Mesendoderm (in vitro differentiated cells): ENCODE data around the gene PKHD1.
A peak's percentile ranks its signal among the peaks of the same experiment; 100 is the strongest.

Source experiments
- DNase-seq: peaks from one replicate; pipeline ENCODE4 v3.0.0; 2013
- H2AK5ac ChIP-seq: 2 replicates; pipeline ENCODE4 v1.6.1; 2013; ENCODE audit warnings: low read length, inconsistent platforms
- H2BK120ac ChIP-seq: 2 replicates; pipeline ENCODE4 v1.6.1; 2013; ENCODE audit warnings: low read depth, mild to moderate bottlenecking, low read length, moderate library complexity, mixed read lengths
- H2BK15ac ChIP-seq: replicated peaks from 2 replicates; pipeline ENCODE4 v1.6.1; 2013; ENCODE audit warnings: low read depth, mild to moderate bottlenecking, moderate library complexity
- H2BK5ac ChIP-seq: 2 replicates; pipeline ENCODE4 v1.6.1; 2013; ENCODE audit warnings: low read length, inconsistent platforms
- H3K18ac ChIP-seq: 2 replicates; pipeline ENCODE4 v1.6.1; 2013; ENCODE audit warnings: mild to moderate bottlenecking, low read length, mixed read lengths
- H3K23ac ChIP-seq: one replicate; pipeline ENCODE4 v1.6.1; 2013; ENCODE audit warnings: low read length
- H3K27ac ChIP-seq: 2 replicates; pipeline ENCODE4 v1.5.1; 2013; ENCODE audit warnings: low read depth, mild to moderate bottlenecking, inconsistent platforms, low read length, moderate library complexity
- H3K27me3 ChIP-seq: 2 replicates; pipeline ENCODE4 v1.6.1; 2013; ENCODE audit warnings: low read length, control low read depth, mild to moderate bottlenecking, inconsistent platforms; ENCODE audit not compliant: insufficient read depth, poor library complexity
- H3K36me3 ChIP-seq: 2 replicates; pipeline ENCODE4 v1.6.1; 2013; ENCODE audit warnings: low read length, inconsistent platforms; ENCODE audit not compliant: control insufficient read depth, insufficient read depth
- H3K4ac ChIP-seq: one replicate; pipeline ENCODE4 v1.6.1; 2013; ENCODE audit warnings: low read depth, mild to moderate bottlenecking, low read length, moderate library complexity
- H3K4me1 ChIP-seq: 2 replicates; pipeline ENCODE4 v1.6.1; 2013; ENCODE audit warnings: low read depth, low read length, inconsistent platforms; ENCODE audit not compliant: control insufficient read depth
- H3K4me2 ChIP-seq: 2 replicates; pipeline ENCODE4 v1.6.1; 2013; ENCODE audit warnings: low read length
- H3K4me3 ChIP-seq: 2 replicates; pipeline ENCODE4 v1.5.1; 2013; ENCODE audit warnings: mild to moderate bottlenecking, low read length
- H3K56ac ChIP-seq: one replicate; pipeline ENCODE4 v1.6.1; 2013; ENCODE audit warnings: low read length
- H3K79me1 ChIP-seq: 2 replicates; pipeline ENCODE4 v1.6.1; 2013; ENCODE audit warnings: low read length, inconsistent platforms
- H3K79me2 ChIP-seq: 2 replicates; pipeline ENCODE4 v1.6.1; 2013; ENCODE audit warnings: mild to moderate bottlenecking, low read length; ENCODE audit not compliant: control insufficient read depth, insufficient read depth
- H3K9ac ChIP-seq: 2 replicates; pipeline ENCODE4 v1.6.1; 2013; ENCODE audit warnings: low read length, inconsistent platforms
- H4K5ac ChIP-seq: one replicate; pipeline ENCODE4 v1.6.1; 2013; ENCODE audit warnings: low read length
- H4K8ac ChIP-seq: one replicate; pipeline ENCODE4 v1.6.1; 2013; ENCODE audit warnings: low read depth, mild to moderate bottlenecking, control low read depth, low read length, moderate library complexity
- WGBS: extraction: QIAGEN DNeasy Blood & Tissue Kit; methylation state at CpG from one replicate; pipeline ENCODE4 v1.1.7; 2013; ENCODE audit warnings: low lambda C conversion rate, missing lambda C conversion rate; ENCODE audit not compliant: insufficient coverage; ENCODE audit errors: extremely low coverage; 5-methylcytosine and 5-hydroxymethylcytosine counted together

The PKHD1 gene

DNA sequence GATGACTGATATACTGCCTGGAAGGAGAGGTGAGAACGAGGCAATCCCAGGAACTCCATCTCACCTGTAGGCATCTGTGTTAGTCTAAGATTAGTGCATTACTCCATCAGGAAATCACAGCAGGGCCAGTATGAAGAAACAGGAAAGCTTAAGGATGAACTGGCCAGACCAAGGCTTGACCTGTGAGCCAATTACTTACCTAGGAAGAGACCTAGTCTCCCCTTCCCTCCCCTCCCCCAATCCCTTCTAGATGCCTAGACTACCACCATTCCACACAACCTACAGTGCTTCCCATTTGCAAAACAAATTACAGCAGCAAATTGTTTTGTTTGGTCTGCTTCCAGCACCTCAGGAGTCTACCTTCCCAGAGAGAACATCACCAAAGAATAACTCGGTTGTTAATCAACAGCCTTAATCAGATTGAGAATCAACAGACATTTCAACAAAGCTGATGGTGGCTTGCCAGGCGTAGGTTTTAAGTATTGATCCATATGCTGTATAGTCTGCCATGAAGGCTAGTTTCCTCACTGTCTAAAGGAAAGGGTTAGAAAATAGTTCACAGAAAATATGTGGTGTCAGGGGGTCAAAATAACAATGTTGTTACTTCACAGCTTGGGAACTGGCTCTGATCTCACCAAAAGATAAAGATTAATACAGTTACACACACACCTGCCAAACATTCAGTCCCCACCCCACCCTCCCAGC, 10.1 kb downstream of the PKHD1 start:
- no peaks in the 10 kb centered on the region for H3K79me1 ChIP-seq
- H3K9ac ChIP-seq: no peak overlapping the region
- peak overlapping the region; percentile 36 for H2BK5ac ChIP-seq
- no peak overlapping the region for H3K4me3 ChIP-seq
- peak overlapping the region; percentile 91 for H3K27ac ChIP-seq
- peak; percentile 83 for DNase-seq
- H3K4ac ChIP-seq: no peak overlapping the region
- H3K79me2 ChIP-seq: no peaks in the 10 kb centered on the region
- H3K27me3 ChIP-seq: no peaks in the 10 kb centered on the region
- H3K4me1 ChIP-seq: peaks cover 8% of the 10 kb centered on the region
- H3K56ac ChIP-seq: peak overlapping the region; percentile 76
- WGBS: no CpG with 5 or more reads among the region's 3 CpGs
- no peak overlapping the region for H2AK5ac ChIP-seq
- H2BK120ac ChIP-seq: peak overlapping the region; percentile 93
- no peak overlapping the region for H4K5ac ChIP-seq
- H3K18ac ChIP-seq: peak overlapping the region; percentile 87
- peak overlapping the region; percentile 74 for H2BK15ac ChIP-seq
- no peak overlapping the region for H4K8ac ChIP-seq
- no peak overlapping the region for H3K23ac ChIP-seq
- no peak overlapping the region for H3K4me2 ChIP-seq
- no peaks in the 10 kb centered on the region for H3K36me3 ChIP-seq

- H3K79me1 ChIP-seq: no peaks in the 10 kb centered on the region
- H3K18ac ChIP-seq: peak overlapping the region; percentile 87
- H4K8ac ChIP-seq: no peak overlapping the region
- no peaks in the 10 kb centered on the region for H3K27me3 ChIP-seq
- peaks cover 8% of the 10 kb centered on the region for H3K4me1 ChIP-seq
- peak overlapping the region; percentile 91 for H3K27ac ChIP-seq
- H4K5ac ChIP-seq: no peak overlapping the region
- WGBS: no CpG with 5 or more reads among the region's 4 CpGs
- no peak overlapping the region for H2AK5ac ChIP-seq
- no peaks in the 10 kb centered on the region for H3K36me3 ChIP-seq
- H3K23ac ChIP-seq: no peak overlapping the region
- peak overlapping the region; percentile 36 for H2BK5ac ChIP-seq
- H3K56ac ChIP-seq: peak overlapping the region; percentile 76
- no peak overlapping the region for H3K4ac ChIP-seq
- no peak overlapping the region for H2BK120ac ChIP-seq
- no peak overlapping the region for H3K9ac ChIP-seq
- peak; percentile 91 for DNase-seq
- no peak overlapping the region for H3K4me2 ChIP-seq
- H2BK15ac ChIP-seq: no peak overlapping the region
- no peaks in the 10 kb centered on the region for H3K79me2 ChIP-seq
- H3K4me3 ChIP-seq: no peak overlapping the region
Measured at GRCh38 chr6:52076791-52077179, 10.6 kb downstream of the PKHD1 start.

DNA sequence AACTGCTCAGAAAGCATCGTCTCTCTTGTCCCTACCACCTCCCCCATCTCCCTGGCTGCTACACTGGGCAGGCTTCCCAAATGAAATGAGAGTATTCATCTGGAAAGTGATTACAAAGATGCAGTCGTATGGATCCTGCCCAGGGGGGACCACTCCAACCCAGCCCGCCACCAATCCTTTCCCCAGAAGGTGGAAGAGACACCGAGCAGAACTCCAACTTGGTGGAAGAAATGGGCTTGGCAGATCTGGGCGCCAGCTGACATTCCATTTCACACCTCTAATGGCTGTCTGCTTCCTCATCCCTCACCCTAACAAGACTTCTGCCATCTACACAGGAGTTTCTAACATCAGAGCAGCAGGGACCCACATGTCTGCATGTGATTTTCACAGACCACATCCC, 12.7 kb downstream of the PKHD1 start:
- Histone ChIP-seq H2BK120ac (no peak overlapping the region), H3K4ac (no peak overlapping the region), H2BK5ac (no peak overlapping the region), H3K79me1 (no peaks in the 10 kb centered on the region), H3K56ac (no peak overlapping the region), H3K4me2 (no peak overlapping the region), H3K27ac (no peak overlapping the region), H4K8ac (no peak overlapping the region), H2AK5ac (no peak overlapping the region), H3K4me1 (peaks cover 8% of the 10 kb centered on the region), H3K9ac (no peak overlapping the region), H3K18ac (peak overlapping the region; percentile 68), H3K27me3 (no peaks in the 10 kb centered on the region), H3K4me3 (no peak overlapping the region), H4K5ac (no peak overlapping the region), H3K36me3 (no peaks in the 10 kb centered on the region), H2BK15ac (peak overlapping the region; percentile 41), H3K23ac (no peak overlapping the region), H3K79me2 (no peaks in the 10 kb centered on the region)
- DNase-seq: peak; percentile 13
- no CpG with 5 or more reads among the region's 5 CpGs for WGBS

- H3K27ac ChIP-seq: no peak overlapping the region
- H3K56ac ChIP-seq: no peak overlapping the region
- WGBS: no CpG with 5 or more reads among the region's 2 CpGs
- peak overlapping the region; percentile 41 for H2BK15ac ChIP-seq
- peaks cover 8% of the 10 kb centered on the region for H3K4me1 ChIP-seq
- H3K79me1 ChIP-seq: no peaks in the 10 kb centered on the region
- no peak overlapping the region for H3K4me3 ChIP-seq
- no peak overlapping the region for H2BK120ac ChIP-seq
- no peak overlapping the region for H3K9ac ChIP-seq
- no peak overlapping the region for H4K8ac ChIP-seq
- no peak overlapping the region for H3K4me2 ChIP-seq
- no peak overlapping the region for H3K4ac ChIP-seq
- DNase-seq: no peak
- H2AK5ac ChIP-seq: no peak overlapping the region
- no peaks in the 10 kb centered on the region for H3K27me3 ChIP-seq
- H4K5ac ChIP-seq: no peak overlapping the region
- H2BK5ac ChIP-seq: no peak overlapping the region
- H3K79me2 ChIP-seq: no peaks in the 10 kb centered on the region
- no peak overlapping the region for H3K23ac ChIP-seq
- H3K18ac ChIP-seq: no peak overlapping the region
- H3K36me3 ChIP-seq: no peaks in the 10 kb centered on the region
Measured at GRCh38 chr6:52074155-52074554, 13.3 kb downstream of the PKHD1 start.

GRCh38 chr6:52065621-52066020, 21.8 kb downstream of the PKHD1 start:
- H3K18ac ChIP-seq: no peak overlapping the region
- no peak overlapping the region for H2BK120ac ChIP-seq
- no peak overlapping the region for H2BK15ac ChIP-seq
- H4K8ac ChIP-seq: no peak overlapping the region
- no peak overlapping the region for H2BK5ac ChIP-seq
- no peaks in the 10 kb centered on the region for H3K36me3 ChIP-seq
- H3K79me2 ChIP-seq: no peaks in the 10 kb centered on the region
- H3K56ac ChIP-seq: no peak overlapping the region
- no peak overlapping the region for H3K27ac ChIP-seq
- H3K4me3 ChIP-seq: no peak overlapping the region
- no peak overlapping the region for H3K4ac ChIP-seq
- no peaks in the 10 kb centered on the region for H3K27me3 ChIP-seq
- H3K23ac ChIP-seq: no peak overlapping the region
- H3K4me1 ChIP-seq: peaks cover 6% of the 10 kb centered on the region
- no peak overlapping the region for H3K4me2 ChIP-seq
- no peak overlapping the region for H2AK5ac ChIP-seq
- H3K9ac ChIP-seq: no peak overlapping the region
- no peaks in the 10 kb centered on the region for H3K79me1 ChIP-seq
- peak; percentile 76 for DNase-seq
- no peak overlapping the region for H4K5ac ChIP-seq
